ENCODE data around the gene PKD2.
"Not testable (repeated sequence)": the region's sequence is repeated elsewhere in the genome, so short reads cannot be mapped to it uniquely, and the experiment has no call there.

The PKD2 gene

DNA sequence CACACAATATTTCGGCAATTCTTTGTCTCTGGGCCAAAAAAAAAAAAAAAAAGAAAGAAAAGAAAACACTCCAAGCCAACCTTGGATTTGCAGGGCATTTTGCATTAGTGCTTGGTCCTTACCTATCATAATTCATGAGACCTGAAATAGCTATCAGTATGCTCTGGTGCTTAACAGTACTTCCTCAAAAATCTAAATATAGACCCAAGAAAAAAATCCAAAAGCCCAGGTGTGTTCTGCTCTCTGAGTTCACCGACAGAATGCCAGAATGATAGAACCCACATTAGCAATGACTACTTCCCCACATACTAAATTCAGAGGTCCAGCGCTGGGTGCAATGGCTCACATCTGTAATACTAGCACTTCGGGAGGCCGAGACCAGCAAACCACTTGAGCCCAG is 108.2 kb downstream of the PKD2 start:
- no peak for DNase-seq (ENCODE audit: low spot score)

DNA sequence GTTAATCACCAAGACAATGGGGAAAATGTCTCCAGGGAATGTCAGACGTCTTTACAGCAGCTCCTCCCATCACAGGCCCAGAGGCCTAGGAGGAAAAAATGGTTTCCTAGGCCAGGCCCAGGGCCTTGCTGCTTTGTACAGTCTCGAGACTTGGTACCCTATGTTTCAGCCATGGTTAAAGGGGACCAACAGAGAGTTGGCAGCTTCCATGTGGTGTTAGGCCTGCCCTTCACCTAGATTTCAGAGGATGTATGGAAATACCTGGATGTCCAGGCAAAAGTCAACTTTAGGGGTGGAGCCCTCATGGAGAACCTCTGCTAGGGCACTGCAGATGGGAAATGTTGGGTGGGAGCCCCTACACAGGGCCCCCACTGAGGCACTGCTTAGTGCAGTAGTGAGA is 112.5 kb downstream of the PKD2 start:
- no peak for DNase-seq (ENCODE audit: low spot score)

- DNase-seq (ENCODE audit: low spot score): not testable (repeated sequence)
Observed at GRCh38 chr4:88122260-88122659, 114.8 kb downstream of the PKD2 start.
